ENCODE measurements around the gene TRPC4AP. TPM values are rescaled to one million over a fixed set of nuclear protein-coding genes. Genes with fewer than 3 reads are reported as not detected.

Gene TRPC4AP
- total RNA-seq, 2 donors from 2014 or later, result 84.2 to 103 TPM

GRCh38 chr20:34953960-34954359 is 138.6 kb downstream of the TRPC4AP start:
- peaks cover 7% of the 10 kb centered on the region for H3K36me3 ChIP-seq (ENCODE audit: control insufficient read depth, insufficient read depth, low read length)
- TF ChIP-seq, protein P1, sequence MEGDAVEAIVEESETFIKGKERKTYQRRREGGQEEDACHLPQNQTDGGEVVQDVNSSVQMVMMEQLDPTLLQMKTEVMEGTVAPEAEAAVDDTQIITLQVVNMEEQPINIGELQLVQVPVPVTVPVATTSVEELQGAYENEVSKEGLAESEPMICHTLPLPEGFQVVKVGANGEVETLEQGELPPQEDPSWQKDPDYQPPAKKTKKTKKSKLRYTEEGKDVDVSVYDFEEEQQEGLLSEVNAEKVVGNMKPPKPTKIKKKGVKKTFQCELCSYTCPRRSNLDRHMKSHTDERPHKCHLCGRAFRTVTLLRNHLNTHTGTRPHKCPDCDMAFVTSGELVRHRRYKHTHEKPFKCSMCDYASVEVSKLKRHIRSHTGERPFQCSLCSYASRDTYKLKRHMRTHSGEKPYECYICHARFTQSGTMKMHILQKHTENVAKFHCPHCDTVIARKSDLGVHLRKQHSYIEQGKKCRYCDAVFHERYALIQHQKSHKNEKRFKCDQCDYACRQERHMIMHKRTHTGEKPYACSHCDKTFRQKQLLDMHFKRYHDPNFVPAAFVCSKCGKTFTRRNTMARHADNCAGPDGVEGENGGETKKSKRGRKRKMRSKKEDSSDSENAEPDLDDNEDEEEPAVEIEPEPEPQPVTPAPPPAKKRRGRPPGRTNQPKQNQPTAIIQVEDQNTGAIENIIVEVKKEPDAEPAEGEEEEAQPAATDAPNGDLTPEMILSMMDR (conservative IDR thresholded peaks at IDR 0.05), result no peak
- H3K4me3 ChIP-seq (ENCODE audit: low read length), result no peak overlapping the region
- Mint-ChIP-seq H3K4me1 (peaks cover 36% of the 10 kb centered on the region), H3K36me3 (ENCODE audit: low read depth) (peaks cover 2% of the 10 kb centered on the region), H3K4me3 (peak overlapping the region; percentile 90), H3K9me3 (peaks cover 2% of the 10 kb centered on the region), H3K27me3 (ENCODE audit: insufficient read depth) (no peaks in the 10 kb centered on the region), H3K27ac (no peak overlapping the region)
- H3K9ac ChIP-seq (ENCODE audit: extremely low read depth, low read length, poor library complexity, severe bottlenecking), result no peak overlapping the region
- 70 to 90% methylated on average over 2 to 7 of the region's 7 CpGs for WGBS, 2 experiments (ENCODE audit: insufficient coverage in 1 of 2, insufficient read length in 1 of 2)
- H3K27me3 ChIP-seq (ENCODE audit: control insufficient read depth, insufficient read depth, low read length, poor library complexity, severe bottlenecking), result no peaks in the 10 kb centered on the region
- H3K9me3 ChIP-seq (ENCODE audit: control insufficient read depth, low read length), result no peaks in the 10 kb centered on the region
- no peak overlapping the region for H3K27ac ChIP-seq (ENCODE audit: low read depth, low read length)
- peaks cover 6% of the 10 kb centered on the region for H3K4me1 ChIP-seq (ENCODE audit: control insufficient read depth, insufficient read depth, low read length)
- no peak for DNase-seq

- no peak for DNase-seq
- peaks cover 2% of the 10 kb centered on the region for H3K9me3 Mint-ChIP-seq
- H3K36me3 ChIP-seq (ENCODE audit: control insufficient read depth, insufficient read depth, low read length), result peaks cover 13% of the 10 kb centered on the region
- H3K9ac ChIP-seq (ENCODE audit: extremely low read depth, low read length, poor library complexity, severe bottlenecking), result no peak overlapping the region
- H3K27ac Mint-ChIP-seq, result no peak overlapping the region
- TF ChIP-seq, protein P1 (conservative IDR thresholded peaks at IDR 0.05), result no peak
- no peaks in the 10 kb centered on the region for H3K27me3 Mint-ChIP-seq (ENCODE audit: insufficient read depth)
- H3K4me1 ChIP-seq (ENCODE audit: control insufficient read depth, insufficient read depth, low read length), result peaks cover 6% of the 10 kb centered on the region
- no peaks in the 10 kb centered on the region for H3K9me3 ChIP-seq (ENCODE audit: control insufficient read depth, low read length)
- no peak overlapping the region for H3K4me3 ChIP-seq (ENCODE audit: low read length)
- H3K27ac ChIP-seq (ENCODE audit: low read depth, low read length), result no peak overlapping the region
- peaks cover 4% of the 10 kb centered on the region for H3K36me3 Mint-ChIP-seq (ENCODE audit: low read depth)
- peaks cover 32% of the 10 kb centered on the region for H3K4me1 Mint-ChIP-seq
- H3K4me3 Mint-ChIP-seq, result no peak overlapping the region
- 87 to 92% methylated on average over 4 to 5 of the region's 5 CpGs for WGBS, 2 experiments (ENCODE audit: insufficient coverage in 1 of 2, insufficient read length in 1 of 2)
- H3K27me3 ChIP-seq (ENCODE audit: control insufficient read depth, insufficient read depth, low read length, poor library complexity, severe bottlenecking), result no peaks in the 10 kb centered on the region
These were observed 139.9 kb downstream of the TRPC4AP start for GRCh38 chr20:34952671-34953070.

Small RNA genes lying within 50 kb of the gene (microRNA-seq; reads per million reads assigned to microRNA genes)
- gene MIR499A (ENCODE audit: borderline microRNAs expressed) (not detected), gene MIR499B (ENCODE audit: borderline microRNAs expressed) (not detected)

Other genes starting within 250 kb of the TRPC4AP start
- 10 to 100 TPM; 31.8 to 43.3 TPM for gene GGT7, start 220.0 kb downstream of the TRPC4AP start, total RNA-seq
- gene ACSS2, start 216.2 kb downstream of the TRPC4AP start, total RNA-seq, result 10 to 100 TPM; 17.0 to 34.2 TPM
- gene GSS, start 137.0 kb downstream of the TRPC4AP start, total RNA-seq, result 10 to 100 TPM; 60.8 to 71.3 TPM
- gene MYH7B, start 136.9 kb downstream of the TRPC4AP start, total RNA-seq, result under 1 TPM; 0.37 to 0.49 TPM
- gene EDEM2, start 54.5 kb upstream of the TRPC4AP start, total RNA-seq, result 10 to 100 TPM; 21.4 to 32.2 TPM
- 1 to 10 TPM; 2.4 to 6.8 TPM for gene PROCR, start 79.3 kb upstream of the TRPC4AP start, total RNA-seq
- gene MMP24, start 133.9 kb upstream of the TRPC4AP start, total RNA-seq, result 1 to 10 TPM; 1.3 to 5.9 TPM
- gene MMP24OS, start 185.3 kb upstream of the TRPC4AP start, total RNA-seq, result 10 to 100 TPM; 32.2 to 38.8 TPM
- gene EIF6, start 192.0 kb upstream of the TRPC4AP start, total RNA-seq, result 100 to 1,000 TPM; 127 to 132 TPM
- gene FAM83C, start 199.6 kb upstream of the TRPC4AP start, total RNA-seq, result not detected